Epithelial cell of proximal tubule (primary cell): Measurements from ENCODE around the gene CCNA2. TPM values are rescaled to one million over a fixed set of nuclear protein-coding genes. Genes with fewer than 3 reads are reported as not detected.

Experiments used
- DNase-seq: peaks from one replicate; pipeline ENCODE4 v3.0.0-alpha.2; 2011; ENCODE audit warnings: low read depth
- H3K4me3 ChIP-seq: 2 replicates; pipeline ENCODE4 v1.5.1; 2011; ENCODE audit warnings: low read depth, mild to moderate bottlenecking, low read length
- total RNA-seq: library from RNA; depleted of rRNA; stranded (reverse); fragments of >200 nt; gene quantifications from 2 replicates; pipeline ENCODE4 v1.2.3, GENCODE V29; 2015
- TF ChIP-seq, protein P1 (sequence below): conservative IDR thresholded peaks from 2 replicates; pipeline ENCODE4 v1.5.1; 2012; ENCODE audit warnings: low read depth, mild to moderate bottlenecking, low read length

Gene CCNA2
- total RNA-seq, 1 donor from 2014 or later = 106 TPM

- no peak for DNase-seq
- TF ChIP-seq, protein P1, sequence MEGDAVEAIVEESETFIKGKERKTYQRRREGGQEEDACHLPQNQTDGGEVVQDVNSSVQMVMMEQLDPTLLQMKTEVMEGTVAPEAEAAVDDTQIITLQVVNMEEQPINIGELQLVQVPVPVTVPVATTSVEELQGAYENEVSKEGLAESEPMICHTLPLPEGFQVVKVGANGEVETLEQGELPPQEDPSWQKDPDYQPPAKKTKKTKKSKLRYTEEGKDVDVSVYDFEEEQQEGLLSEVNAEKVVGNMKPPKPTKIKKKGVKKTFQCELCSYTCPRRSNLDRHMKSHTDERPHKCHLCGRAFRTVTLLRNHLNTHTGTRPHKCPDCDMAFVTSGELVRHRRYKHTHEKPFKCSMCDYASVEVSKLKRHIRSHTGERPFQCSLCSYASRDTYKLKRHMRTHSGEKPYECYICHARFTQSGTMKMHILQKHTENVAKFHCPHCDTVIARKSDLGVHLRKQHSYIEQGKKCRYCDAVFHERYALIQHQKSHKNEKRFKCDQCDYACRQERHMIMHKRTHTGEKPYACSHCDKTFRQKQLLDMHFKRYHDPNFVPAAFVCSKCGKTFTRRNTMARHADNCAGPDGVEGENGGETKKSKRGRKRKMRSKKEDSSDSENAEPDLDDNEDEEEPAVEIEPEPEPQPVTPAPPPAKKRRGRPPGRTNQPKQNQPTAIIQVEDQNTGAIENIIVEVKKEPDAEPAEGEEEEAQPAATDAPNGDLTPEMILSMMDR = no peak
- H3K4me3 ChIP-seq = peak overlapping the region; percentile 81
These were observed 733 bp downstream of the CCNA2 start for GRCh38 chr4:121822796-121823504.

GRCh38 chr4:121822047-121822446 lies 1.6 kb downstream of the CCNA2 start:
- no peak for DNase-seq
- H3K4me3 ChIP-seq = peak overlapping the region; percentile 81
- TF ChIP-seq, protein P1 = no peak

- DNase-seq = no peak
- TF ChIP-seq, protein P1 = no peak
- no peak overlapping the region for H3K4me3 ChIP-seq
These were observed 4.3 kb downstream of the CCNA2 start for GRCh38 chr4:121819216-121819965.

GRCh38 chr4:121818215-121818614 lies 5.5 kb downstream of the CCNA2 start:
- TF ChIP-seq, protein P1 = no peak
- no peak for DNase-seq
- H3K4me3 ChIP-seq = no peak overlapping the region

GRCh38 chr4:121817701-121818100 lies 6.0 kb downstream of the CCNA2 start:
- no peak overlapping the region for H3K4me3 ChIP-seq
- TF ChIP-seq, protein P1 = no peak
- DNase-seq = no peak

DNA sequence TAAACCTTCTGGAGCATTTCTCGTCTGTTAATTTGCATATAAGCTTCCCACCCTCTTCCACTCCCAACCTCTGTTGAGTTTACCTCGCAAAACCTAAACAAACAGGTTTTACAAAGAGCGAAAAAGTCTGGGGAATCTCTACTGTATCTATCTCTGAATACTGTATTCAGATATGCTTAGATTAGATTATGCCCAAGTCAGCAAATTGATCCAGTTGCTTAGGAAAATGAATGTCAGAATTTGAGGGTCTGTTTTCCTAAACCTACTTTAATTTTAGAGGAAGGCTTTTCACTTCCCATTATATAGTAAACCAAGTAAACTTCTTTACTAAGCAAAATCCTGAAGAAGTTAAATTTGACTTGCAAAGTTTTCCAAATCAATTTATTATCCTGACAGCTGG lies 6.7 kb downstream of the CCNA2 start:
- DNase-seq = no peak
- no peak overlapping the region for H3K4me3 ChIP-seq
- TF ChIP-seq, protein P1 = no peak
